ENCODE measurements around the gene ZNF835.

ZNF835 gene

GRCh38 chr19:56639217-56639616, 32.3 kb downstream of the ZNF835 start:
- no peak for DNase-seq (ENCODE audit: insufficient read length, low spot score)
- no peak for FAIRE-seq

DNA sequence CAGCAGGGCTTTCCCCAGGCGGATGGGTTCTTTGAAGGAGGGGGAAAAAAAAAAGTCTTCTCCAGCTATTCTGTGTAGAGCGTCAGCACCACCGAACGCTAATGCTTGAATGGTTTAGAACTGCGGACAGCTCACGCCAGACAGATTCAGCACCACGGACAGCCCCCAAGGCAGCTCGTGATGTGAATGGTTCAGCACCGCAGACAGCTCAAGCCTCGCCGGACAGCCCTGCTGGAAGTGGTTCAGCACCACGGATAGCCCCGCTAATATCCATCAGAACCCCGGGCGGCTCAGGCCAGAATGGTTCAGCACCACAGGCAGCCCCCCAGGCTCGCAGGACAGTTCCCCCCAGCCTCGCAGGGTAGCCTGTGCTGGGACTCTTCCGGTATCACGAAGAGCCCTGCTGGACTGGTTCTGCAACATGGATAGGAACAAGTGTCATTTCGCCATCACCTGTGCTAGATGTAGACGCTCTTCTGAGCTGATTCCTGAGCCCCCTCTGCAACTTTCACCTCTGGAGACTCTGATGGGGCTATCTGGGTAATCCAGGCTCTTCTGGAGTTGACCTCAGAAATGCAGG, 33.5 kb downstream of the ZNF835 start:
- no peak for TF ChIP-seq POLR2A (IDR thresholded peaks at IDR 0.05; ENCODE audit: low read depth, low read length)
- peak; percentile 70 for DNase-seq (ENCODE audit: insufficient read length, low spot score)
- FAIRE-seq: no peak

More at GRCh38 chr19:56639217-56639616, 32.3 kb downstream of the ZNF835 start:
- no peak for TF ChIP-seq POLR2A (IDR thresholded peaks at IDR 0.05; ENCODE audit: low read depth, low read length)

GRCh38 chr19:56633021-56633420, 38.5 kb downstream of the ZNF835 start:
- FAIRE-seq (no peak), DNase-seq (ENCODE audit: insufficient read length, low spot score) (no peak)
- no peak for TF ChIP-seq POLR2A (IDR thresholded peaks at IDR 0.05; ENCODE audit: low read depth, low read length)

DNA sequence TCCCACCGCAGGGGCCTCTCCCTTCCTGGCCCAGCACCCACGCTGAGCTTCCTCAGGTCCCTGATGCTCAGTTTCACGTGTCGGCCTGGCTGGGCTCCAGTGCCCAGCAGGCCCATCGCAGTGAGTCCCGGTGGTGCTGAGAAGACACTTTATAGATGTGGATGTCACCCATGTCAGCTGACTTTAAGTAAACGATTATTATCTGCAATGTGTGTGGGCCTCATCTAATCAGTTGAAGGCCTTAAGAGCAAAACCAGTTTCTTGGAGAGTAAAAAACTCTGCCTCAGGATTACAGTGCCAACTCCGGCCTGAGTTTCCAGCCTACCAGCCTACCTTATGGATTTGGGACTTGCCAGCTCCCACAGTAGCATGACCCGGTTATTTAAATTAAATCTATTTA, 45.8 kb downstream of the ZNF835 start:
- TF ChIP-seq POLR2A (IDR thresholded peaks at IDR 0.05; ENCODE audit: low read depth, low read length): no peak
- DNase-seq (ENCODE audit: insufficient read length, low spot score): no peak
- no peak for FAIRE-seq

- FAIRE-seq (no peak), DNase-seq (ENCODE audit: insufficient read length, low spot score) (no peak)
- no peak for TF ChIP-seq POLR2A (IDR thresholded peaks at IDR 0.05; ENCODE audit: low read depth, low read length)
Measured at GRCh38 chr19:56623006-56623405, 48.6 kb downstream of the ZNF835 start.

- FAIRE-seq (no peak), DNase-seq (ENCODE audit: insufficient read length, low spot score) (no peak)
- TF ChIP-seq POLR2A (IDR thresholded peaks at IDR 0.05; ENCODE audit: low read depth, low read length): no peak
Measured at GRCh38 chr19:56622374-56622773, 49.2 kb downstream of the ZNF835 start.

DNA sequence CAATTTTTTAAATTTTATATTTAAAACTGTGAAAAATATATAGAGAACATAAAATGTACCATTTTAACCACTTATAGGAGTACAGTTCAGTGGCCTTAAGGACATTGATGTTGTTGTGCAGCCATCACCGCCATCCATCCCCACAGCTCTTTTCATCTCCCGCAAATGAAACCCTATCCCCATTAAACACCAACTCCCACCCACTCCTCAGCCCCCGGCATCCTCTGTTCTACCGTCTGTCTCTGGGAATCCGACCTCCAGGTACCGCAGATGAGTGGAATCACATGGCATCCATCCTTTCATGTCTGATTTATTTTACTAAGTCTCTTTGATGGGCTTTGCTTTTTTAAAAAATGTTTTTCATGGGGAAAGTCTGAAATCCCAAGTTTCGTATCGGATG, 52.4 kb downstream of the ZNF835 start:
- DNase-seq (ENCODE audit: insufficient read length, low spot score): no peak
- TF ChIP-seq POLR2A (IDR thresholded peaks at IDR 0.05; ENCODE audit: low read depth, low read length): no peak
- no peak for FAIRE-seq

DNA sequence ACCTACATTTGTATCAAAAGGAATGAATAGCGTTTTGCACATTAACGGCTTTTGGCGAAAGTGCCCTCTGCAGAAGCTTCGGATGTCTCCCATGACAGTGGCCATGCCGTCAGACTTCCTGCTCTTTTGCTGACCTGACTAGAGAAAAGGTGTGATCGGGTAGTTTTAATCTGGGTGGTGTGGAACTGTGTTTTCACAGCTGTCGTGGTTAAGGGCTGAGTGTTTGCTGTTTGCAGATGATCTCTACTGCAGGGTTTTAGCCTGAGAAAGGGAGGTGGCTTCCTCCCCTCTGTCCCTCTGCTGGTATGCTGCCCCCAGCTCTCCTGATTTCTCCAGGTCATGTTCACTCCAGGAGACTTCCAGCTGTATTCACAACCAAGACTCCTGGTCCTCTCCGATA, 54.0 kb downstream of the ZNF835 start:
- no peak for TF ChIP-seq POLR2A (IDR thresholded peaks at IDR 0.05; ENCODE audit: low read depth, low read length)
- DNase-seq (ENCODE audit: insufficient read length, low spot score) (no peak), FAIRE-seq (no peak)

GRCh38 chr19:56613639-56614038, 57.9 kb downstream of the ZNF835 start:
- no peak for TF ChIP-seq POLR2A (IDR thresholded peaks at IDR 0.05; ENCODE audit: low read depth, low read length)
- DNase-seq (ENCODE audit: insufficient read length, low spot score) (no peak), FAIRE-seq (no peak)

DNA sequence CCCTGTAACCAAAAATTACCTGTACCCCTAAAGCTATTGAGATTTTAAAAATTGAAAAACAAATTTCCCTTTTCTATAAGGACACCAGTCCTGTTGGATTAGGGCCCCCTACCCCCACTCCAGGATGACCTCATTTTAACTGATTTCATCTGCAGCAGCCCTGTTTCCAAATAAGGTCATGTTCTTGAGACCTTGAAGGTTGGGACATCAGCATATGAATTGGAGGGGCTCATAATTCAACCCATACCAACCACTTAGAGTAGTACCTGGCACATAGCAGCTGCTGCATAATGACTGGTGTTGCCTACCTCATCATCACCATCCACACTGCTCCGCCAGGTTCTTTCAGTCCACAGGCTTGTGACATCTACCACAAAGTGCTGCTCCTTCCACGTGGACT, 58.8 kb downstream of the ZNF835 start:
- FAIRE-seq: no peak
- no peak for TF ChIP-seq POLR2A (IDR thresholded peaks at IDR 0.05; ENCODE audit: low read depth, low read length)
- no peak for DNase-seq (ENCODE audit: insufficient read length, low spot score)
